Bone marrow (tissue), 2 donors: ENCODE results near the gene CHST15.
A peak's percentile ranks its signal among the peaks of the same experiment; 100 is the strongest.
"Not testable (repeated sequence)": the region's sequence is repeated elsewhere in the genome, so short reads cannot be mapped to it uniquely, and the experiment has no call there.

Experiments
- DNase-seq, 2 donors: peaks; one replicate each; lab custom pipeline; 2025; lab: John Stamatoyannopoulos, UW

CHST15 gene

GRCh38 chr10:124098575-124098974, 5.2 kb upstream of the CHST15 start:
- DNase-seq, result no peak

- DNase-seq, result no peak
These were observed 4.5 kb upstream of the CHST15 start for GRCh38 chr10:124097883-124098282.

DNA sequence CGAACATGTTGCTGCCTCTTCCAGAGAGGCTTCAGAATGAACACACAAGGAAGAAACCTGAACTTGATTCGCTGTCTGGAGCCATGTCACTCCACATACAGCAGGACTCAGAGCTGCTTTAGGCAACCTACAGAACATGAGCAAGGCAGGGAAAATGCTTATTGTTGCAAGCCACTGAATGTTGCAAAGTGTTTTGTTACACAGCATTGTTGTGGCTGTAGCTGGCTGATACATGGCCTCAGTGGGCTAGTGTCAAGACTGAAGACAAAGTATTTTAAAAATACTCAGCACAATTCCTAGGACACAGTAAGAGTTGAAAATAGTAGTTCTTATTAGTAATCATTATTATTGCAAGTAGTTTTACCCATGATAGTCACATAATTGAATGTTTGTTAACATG, 3.1 kb upstream of the CHST15 start:
- no peak for DNase-seq

DNA sequence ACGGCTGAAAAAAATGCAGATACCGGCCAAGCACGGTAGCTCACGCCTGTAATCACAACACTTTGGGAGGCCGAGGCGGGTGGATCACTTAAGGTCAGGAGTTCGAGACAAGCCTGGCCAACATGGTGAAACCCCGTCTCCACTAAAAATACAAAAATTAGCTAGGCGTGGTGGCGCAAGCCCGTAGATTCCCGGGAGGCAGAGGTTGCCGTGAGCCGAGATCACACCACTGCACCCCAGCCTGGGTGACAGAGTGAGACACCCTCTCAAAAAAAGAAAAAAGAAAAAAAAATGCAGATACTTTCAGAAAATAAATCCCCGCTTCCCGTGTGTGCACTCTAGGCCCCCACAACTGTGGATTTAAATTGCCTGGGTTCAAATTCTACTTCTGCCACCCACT, 2.4 kb upstream of the CHST15 start:
- not testable (repeated sequence) for DNase-seq

- DNase-seq, result no peak
These were observed 1.7 kb upstream of the CHST15 start for GRCh38 chr10:124095096-124095495.

DNA sequence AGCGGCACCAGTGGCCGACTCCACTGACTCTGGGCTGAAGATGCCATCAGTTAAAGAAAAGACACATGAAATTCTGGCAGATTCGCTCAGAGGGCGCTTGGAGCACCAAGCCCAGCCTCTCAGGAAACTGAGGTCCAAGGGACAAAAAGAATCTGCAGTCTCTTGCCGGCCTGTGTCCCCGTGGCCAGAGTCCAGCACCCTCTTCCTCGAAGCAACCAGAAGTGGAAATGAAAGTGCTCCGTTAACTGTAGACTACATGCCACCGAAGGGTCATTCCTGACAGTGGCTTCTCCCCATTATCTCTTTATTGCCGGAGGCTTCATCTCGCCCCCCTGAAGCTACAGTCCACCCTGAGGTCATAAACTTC, 1.0 kb upstream of the CHST15 start:
- DNase-seq, result no peak

- peak in 1 of 2 donors; percentile 8 for DNase-seq
These were observed 498 bp upstream of the CHST15 start for GRCh38 chr10:124093774-124094418.

DNA sequence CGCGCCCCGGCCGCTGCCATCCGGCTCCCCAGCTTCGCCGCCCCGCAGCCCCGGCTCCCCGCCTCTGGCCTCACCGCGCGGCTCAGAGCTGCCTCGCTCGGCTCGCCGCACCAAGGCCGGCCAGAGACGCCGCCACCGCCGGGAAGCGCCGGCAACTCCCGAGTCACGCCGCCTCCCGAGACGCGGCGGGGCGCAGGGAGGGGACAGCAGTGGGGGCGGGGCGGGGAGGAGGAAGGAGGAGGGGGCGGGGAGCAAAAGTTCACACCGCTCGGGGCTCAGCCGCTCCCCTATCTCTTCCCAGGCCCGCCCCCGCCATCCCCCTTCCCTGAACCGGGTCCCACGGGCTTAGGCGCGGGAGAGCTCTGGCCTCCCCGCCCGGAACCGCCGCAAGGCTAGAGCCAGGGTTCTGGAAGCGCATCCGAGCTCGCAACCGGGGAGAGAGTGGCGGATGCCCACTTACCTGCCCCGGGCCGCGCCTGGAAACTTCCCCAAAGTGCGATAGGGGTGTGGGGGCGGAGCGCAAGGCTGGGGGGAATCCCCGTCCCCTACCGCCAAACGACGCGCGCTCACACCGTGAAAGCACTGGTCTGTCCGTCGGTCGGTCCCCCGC, 1.0 kb downstream of the CHST15 start:
- DNase-seq, result peak in 1 of 2 donors; percentile 46

- peak in 1 of 2 donors; percentile 46 for DNase-seq
These were observed 1.6 kb downstream of the CHST15 start for GRCh38 chr10:124091646-124092249.

DNA sequence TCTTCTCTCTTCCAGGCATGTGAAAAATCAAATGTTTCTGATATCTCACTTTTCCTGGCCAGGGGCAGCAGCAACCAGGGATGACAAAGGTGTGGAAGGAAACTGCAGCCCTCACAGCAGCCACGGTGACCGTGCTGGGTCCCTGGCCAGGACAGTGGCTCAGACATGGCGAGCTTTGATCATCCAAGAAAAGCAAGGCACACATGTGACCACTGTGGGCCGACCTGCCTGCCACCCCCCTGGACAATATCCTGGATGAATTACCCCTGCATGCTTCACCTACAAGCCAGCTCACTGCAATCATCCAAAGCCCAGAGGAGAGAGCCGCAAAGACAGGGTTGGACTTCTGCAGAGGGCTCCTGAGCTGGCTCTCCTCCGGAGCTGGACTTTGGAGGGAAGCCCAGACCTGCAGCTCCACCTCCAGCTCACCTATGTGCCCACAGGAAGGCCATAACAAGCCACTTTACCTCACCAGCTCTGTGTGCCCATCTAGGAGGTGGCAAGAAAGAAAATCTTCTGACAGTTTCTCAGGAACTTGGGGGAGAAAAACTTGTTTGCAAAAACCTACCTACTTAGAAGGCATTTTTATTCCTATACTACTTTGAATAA, 2.7 kb downstream of the CHST15 start:
- DNase-seq, result no peak

GRCh38 chr10:124089859-124090258, 3.5 kb downstream of the CHST15 start:
- no peak for DNase-seq

- no peak for DNase-seq
These were observed 4.5 kb downstream of the CHST15 start for GRCh38 chr10:124088915-124089314.

DNA sequence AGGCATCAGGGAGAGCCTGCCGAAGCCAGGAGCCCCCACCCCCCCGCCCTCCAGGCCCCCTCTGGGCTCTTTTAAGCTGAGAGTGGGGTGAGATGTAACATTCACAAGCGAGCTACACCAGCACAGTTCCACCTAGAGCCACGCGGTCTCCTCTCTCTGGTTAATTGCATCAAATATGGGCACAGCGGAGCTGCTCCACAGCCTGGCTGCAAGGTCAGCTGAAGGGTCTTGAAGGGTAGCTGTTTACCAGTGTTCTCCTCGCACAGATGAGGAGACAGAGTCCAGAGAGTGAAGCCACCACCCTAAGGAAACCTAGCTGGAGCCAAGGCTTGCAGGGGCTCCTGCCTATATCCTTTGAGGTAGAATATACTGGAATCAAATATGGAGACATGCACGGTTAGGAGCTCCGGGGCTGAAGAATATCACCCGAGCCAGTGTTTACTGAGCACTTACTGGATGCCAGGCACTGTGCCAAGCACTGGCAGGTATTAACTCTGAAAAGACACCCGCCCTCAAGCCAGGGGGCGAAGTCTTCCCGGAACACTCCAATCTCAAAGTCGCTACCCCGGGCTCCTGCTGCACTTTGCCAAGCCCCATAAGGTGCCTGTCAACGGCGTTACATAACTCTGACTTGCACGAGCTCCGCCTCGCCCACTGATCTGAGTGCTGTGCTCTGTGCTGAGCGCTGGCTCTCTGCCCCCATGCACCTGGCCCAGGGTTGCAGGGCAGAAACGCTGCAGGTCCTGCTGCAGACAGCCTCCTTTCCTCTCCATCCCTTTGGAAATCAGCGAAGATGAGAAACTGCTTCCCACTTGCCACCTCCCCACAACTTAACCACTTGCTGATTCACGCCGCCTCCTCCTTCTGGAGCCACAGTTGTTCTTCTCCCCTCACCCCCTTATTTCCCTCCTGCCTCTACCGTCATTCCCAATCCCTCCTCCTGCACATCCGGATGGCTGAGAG, 5.4 kb downstream of the CHST15 start:
- no peak for DNase-seq

- DNase-seq, result no peak
These were observed 6.4 kb downstream of the CHST15 start for GRCh38 chr10:124086787-124087671.

DNA sequence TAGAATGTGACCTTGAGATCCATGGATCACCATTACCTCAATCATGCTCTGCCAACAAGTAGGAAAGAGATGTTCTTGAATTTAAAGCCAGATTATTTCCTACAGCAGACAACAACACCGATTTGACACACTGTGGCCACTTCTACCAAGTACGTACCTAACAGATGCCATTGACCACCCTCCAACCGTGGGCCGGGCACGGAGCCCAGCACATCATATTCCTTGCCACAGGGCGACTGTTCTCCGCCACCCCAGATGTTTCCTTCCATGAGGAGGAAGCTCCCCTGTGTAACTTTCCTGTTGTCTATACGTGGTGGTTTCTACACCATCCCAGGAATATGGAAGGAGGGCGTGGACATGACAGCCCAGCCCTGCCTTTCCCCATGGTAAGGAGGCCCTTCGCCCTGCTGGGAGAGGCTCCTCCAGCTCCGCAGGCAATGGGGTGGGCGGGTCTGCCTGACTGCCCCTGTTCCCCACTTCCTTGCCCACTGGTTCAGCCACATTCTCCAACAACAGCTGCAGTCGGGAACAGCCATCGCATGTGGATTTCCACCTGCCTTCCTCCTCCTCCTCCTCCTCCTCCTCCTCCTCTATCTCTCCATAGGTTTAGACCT, 7.2 kb downstream of the CHST15 start:
- DNase-seq, result no peak

- no peak for DNase-seq
These were observed 7.7 kb downstream of the CHST15 start for GRCh38 chr10:124085680-124086079.

DNA sequence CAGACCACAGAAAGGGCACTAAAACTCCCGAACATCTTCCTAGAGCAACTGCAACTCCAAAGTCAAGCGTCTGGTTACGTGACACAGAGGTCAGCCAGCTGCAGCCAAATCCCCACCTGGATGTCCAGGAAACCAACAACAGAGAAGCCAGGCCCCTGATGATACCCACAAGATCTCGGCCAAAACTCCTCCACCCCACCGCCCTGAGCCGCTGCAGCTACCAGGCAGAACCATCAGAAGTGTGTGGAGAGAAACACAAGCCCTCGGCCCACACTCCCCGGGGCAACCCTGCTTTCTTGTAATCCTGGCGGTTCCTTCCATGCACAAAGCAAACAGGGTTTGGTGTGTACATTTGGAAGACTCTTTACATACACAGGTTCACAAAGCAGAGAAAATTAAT, 8.7 kb downstream of the CHST15 start:
- DNase-seq, result no peak

DNA sequence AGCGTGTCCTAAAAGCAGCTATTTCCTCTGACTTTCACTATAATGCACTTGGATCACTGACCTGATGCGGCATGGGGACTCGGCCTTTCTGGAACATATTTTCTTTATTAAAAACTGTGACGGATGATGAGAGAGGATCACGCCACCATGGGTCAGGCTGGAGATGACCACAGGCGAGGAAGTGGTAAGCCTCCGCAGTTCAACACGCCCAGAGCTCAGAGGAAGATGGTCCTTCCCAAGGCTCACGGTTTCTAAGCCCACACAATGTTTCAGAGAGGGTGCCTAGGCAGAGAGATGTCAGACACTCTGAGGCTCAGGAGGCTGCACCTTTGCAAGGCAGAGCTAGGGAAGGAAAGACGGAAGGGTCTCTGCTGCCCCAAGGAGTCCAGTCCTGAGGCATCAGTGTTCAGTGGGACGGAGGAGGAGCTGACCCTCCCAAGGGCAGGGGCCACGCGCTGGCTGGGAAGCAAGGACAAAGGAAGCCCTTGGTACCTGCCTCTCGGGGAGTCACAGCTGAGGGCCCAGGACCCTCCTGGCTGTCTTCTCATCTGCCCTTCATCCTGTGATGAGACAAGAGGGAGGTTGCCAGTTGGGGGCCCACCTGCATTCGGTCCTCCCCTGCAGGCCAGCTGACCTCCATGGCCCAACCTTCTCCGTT, 9.5 kb downstream of the CHST15 start:
- no peak for DNase-seq

GRCh38 chr10:124083047-124083739, 10.2 kb downstream of the CHST15 start:
- no peak for DNase-seq
